T-helper 2 cell treated with Interferon-gamma antibody and Interleukin-4, amounts not matched to agents 100 ng/mL and 5 ng/mL, for 36 hours (primary cell): ENCODE data around the gene UNC13A. TPM values are rescaled to one million over a fixed set of nuclear protein-coding genes. Genes with fewer than 3 reads are reported as not detected.

ENCODE experiments used
- intact Hi-C: fragments of 100-400 bp; cut with micrococcal nuclease; formaldehyde crosslinking; loops from one replicate; pipeline ENCODE4 v1.15.1; 2023
- total RNA-seq: library from RNA; stranded (reverse); gene quantifications from 2 replicates; pipeline ENCODE4 v1.2.3, GENCODE V29; 2022

UNC13A gene
- total RNA-seq, 1 donor from 2014 or later = 0.02 TPM

GRCh38 chr19:17711851-17712250 lies 23.7 kb upstream of the UNC13A start:
- intact Hi-C loops = no loop called here

GRCh38 chr19:17706750-17707181 lies 18.6 kb upstream of the UNC13A start:
- intact Hi-C loops = no loop called here

- intact Hi-C loops = loop anchor here (1.0 to 5.0 kb wide), 3 partner anchors 63 to 151 kb away; no protein-coding TSS in a partner anchor
Observed at GRCh38 chr19:17703824-17704463, 15.8 kb upstream of the UNC13A start.

- intact Hi-C loops = no loop called here
Observed at GRCh38 chr19:17695198-17695597, 7.0 kb upstream of the UNC13A start.

GRCh38 chr19:17692566-17692965 lies 4.4 kb upstream of the UNC13A start:
- intact Hi-C loops = no loop called here

- intact Hi-C loops = no loop called here
Observed at GRCh38 chr19:17688853-17689595, 870 bp upstream of the UNC13A start.

- intact Hi-C loops = no loop called here
Observed at GRCh38 chr19:17687141-17687856, 855 bp downstream of the UNC13A start.

- intact Hi-C loops = no loop called here
Observed at GRCh38 chr19:17686592-17687024, 1.5 kb downstream of the UNC13A start.

- intact Hi-C loops = no loop called here
Observed at GRCh38 chr19:17686023-17686521, 2.1 kb downstream of the UNC13A start.

GRCh38 chr19:17685451-17686022 lies 2.6 kb downstream of the UNC13A start:
- intact Hi-C loops = no loop called here

GRCh38 chr19:17684256-17684655 lies 3.9 kb downstream of the UNC13A start:
- intact Hi-C loops = no loop called here

GRCh38 chr19:17683078-17683477 lies 5.1 kb downstream of the UNC13A start:
- intact Hi-C loops = no loop called here

GRCh38 chr19:17682273-17682672 lies 5.9 kb downstream of the UNC13A start:
- intact Hi-C loops = no loop called here

- intact Hi-C loops = no loop called here
Observed at GRCh38 chr19:17681505-17682125, 6.5 kb downstream of the UNC13A start.

GRCh38 chr19:17680230-17680722 lies 7.9 kb downstream of the UNC13A start:
- intact Hi-C loops = no loop called here

GRCh38 chr19:17679526-17680229 lies 8.5 kb downstream of the UNC13A start:
- intact Hi-C loops = no loop called here

GRCh38 chr19:17678836-17679235 lies 9.3 kb downstream of the UNC13A start:
- intact Hi-C loops = no loop called here

- intact Hi-C loops = no loop called here
Observed at GRCh38 chr19:17677002-17677401, 11.2 kb downstream of the UNC13A start.

- intact Hi-C loops = no loop called here
Observed at GRCh38 chr19:17676295-17676694, 11.9 kb downstream of the UNC13A start.
